Type B pancreatic cell (in vitro differentiated cells): ENCODE data around the gene PAFAH2. TPM values are rescaled to one million over a fixed set of nuclear protein-coding genes. Genes with fewer than 3 reads are reported as not detected.
A peak's percentile ranks its signal among the peaks of the same experiment; 100 is the strongest.

Experiments used
- DNase-seq: peaks from one replicate; pipeline ENCODE4 v3.0.0; 2021; ENCODE audit warnings: mixed read lengths; ENCODE audit not compliant: unreplicated experiment; ENCODE audit errors: extremely low spot score
- H3K27ac Mint-ChIP-seq: 2 replicates; pipeline ENCODE4 v1.8.0; 2021; ENCODE audit warnings: mild to moderate bottlenecking, mixed read lengths
- H3K27me3 Mint-ChIP-seq: 2 replicates; pipeline ENCODE4 v1.8.0; 2021; ENCODE audit warnings: mixed read lengths
- H3K36me3 Mint-ChIP-seq: 2 replicates; pipeline ENCODE4 v1.8.0; 2021; ENCODE audit warnings: mixed read lengths
- H3K4me1 Mint-ChIP-seq: one replicate; pipeline ENCODE4 v1.8.0; 2021; ENCODE audit warnings: mixed read lengths; ENCODE audit not compliant: unreplicated experiment
- H3K4me3 Mint-ChIP-seq: 2 replicates; pipeline ENCODE4 v1.8.0; 2021; ENCODE audit warnings: mild to moderate bottlenecking, mixed read lengths
- H3K9me3 Mint-ChIP-seq: 2 replicates; pipeline ENCODE4 v1.8.0; 2021; ENCODE audit warnings: mixed read lengths
- CTCF ChIP-seq: fragments of 200-600 bp; sonication (generic); conservative IDR thresholded peaks from 2 replicates; pipeline ENCODE4 v1.5.0; 2021; ENCODE audit warnings: antibody characterized with exemption, mild to moderate bottlenecking
- total RNA-seq: library from RNA; stranded (reverse); gene quantifications from 2 replicates; pipeline ENCODE4 v1.2.1, GENCODE V29; 2021; ENCODE audit warnings: low replicate concordance

The PAFAH2 gene
- total RNA-seq, 1 donor from 2014 or later = 16.7 TPM

- H3K9me3 Mint-ChIP-seq = no peaks in the 10 kb centered on the region
- H3K36me3 Mint-ChIP-seq = no peaks in the 10 kb centered on the region
- peaks cover 3% of the 10 kb centered on the region for H3K4me1 Mint-ChIP-seq
- TF ChIP-seq CTCF = no peak
- no peak overlapping the region for H3K4me3 Mint-ChIP-seq
- H3K27me3 Mint-ChIP-seq = peaks cover 24% of the 10 kb centered on the region
- DNase-seq = no peak
- H3K27ac Mint-ChIP-seq = no peak overlapping the region
Observed at GRCh38 chr1:26038904-26039303, 41.0 kb upstream of the PAFAH2 start.

GRCh38 chr1:26038477-26038876 is 40.6 kb upstream of the PAFAH2 start:
- peak overlapping the region; percentile 51 for H3K27ac Mint-ChIP-seq
- TF ChIP-seq CTCF = no peak
- no peaks in the 10 kb centered on the region for H3K9me3 Mint-ChIP-seq
- no peaks in the 10 kb centered on the region for H3K36me3 Mint-ChIP-seq
- H3K4me1 Mint-ChIP-seq = peaks cover 3% of the 10 kb centered on the region
- H3K4me3 Mint-ChIP-seq = peak overlapping the region; percentile 44
- peaks cover 20% of the 10 kb centered on the region for H3K27me3 Mint-ChIP-seq
- no peak for DNase-seq

GRCh38 chr1:26037904-26038303 is 40.0 kb upstream of the PAFAH2 start:
- Mint-ChIP-seq H3K9me3 (no peaks in the 10 kb centered on the region), H3K4me3 (peak overlapping the region; percentile 44), H3K27ac (peak overlapping the region; percentile 51), H3K4me1 (peaks cover 3% of the 10 kb centered on the region), H3K36me3 (no peaks in the 10 kb centered on the region), H3K27me3 (peaks cover 14% of the 10 kb centered on the region)
- TF ChIP-seq CTCF = no peak
- DNase-seq = no peak

- no peak for TF ChIP-seq CTCF
- H3K9me3 Mint-ChIP-seq = no peaks in the 10 kb centered on the region
- H3K4me3 Mint-ChIP-seq = peak overlapping the region; percentile 95
- H3K27ac Mint-ChIP-seq = peak overlapping the region; percentile 96
- H3K27me3 Mint-ChIP-seq = peaks cover 14% of the 10 kb centered on the region
- H3K4me1 Mint-ChIP-seq = peaks cover 3% of the 10 kb centered on the region
- no peak for DNase-seq
- H3K36me3 Mint-ChIP-seq = no peaks in the 10 kb centered on the region
Observed at GRCh38 chr1:26036756-26037281, 39.0 kb upstream of the PAFAH2 start.

GRCh38 chr1:26035959-26036755 is 38.3 kb upstream of the PAFAH2 start:
- peak overlapping the region; percentile 96 for H3K27ac Mint-ChIP-seq
- peak overlapping the region; percentile 95 for H3K4me3 Mint-ChIP-seq
- H3K4me1 Mint-ChIP-seq = peaks cover 3% of the 10 kb centered on the region
- peak; percentile 99 for TF ChIP-seq CTCF
- H3K36me3 Mint-ChIP-seq = no peaks in the 10 kb centered on the region
- H3K9me3 Mint-ChIP-seq = no peaks in the 10 kb centered on the region
- peaks cover 9% of the 10 kb centered on the region for H3K27me3 Mint-ChIP-seq
- DNase-seq = peak; percentile 89
